CD8-positive, alpha-beta memory T cell (primary cell): Measurements from ENCODE around the gene RSPO4. TPM values are rescaled to one million over a fixed set of nuclear protein-coding genes. Genes with fewer than 3 reads are reported as not detected.
A peak's percentile ranks its signal among the peaks of the same experiment; 100 is the strongest.

Experiments used
- CTCF ChIA-PET: fragments of 350-600 bp; sonication (Branson Sonifier 250); formaldehyde crosslinking; loops from one replicate; lab custom pipeline; 2021; ENCODE audit warnings: antibody characterized with exemption; lab: Charles Lee
- POLR2A ChIA-PET: fragments of 350-600 bp; sonication (Branson Sonifier 250); formaldehyde crosslinking; loops from one replicate; lab custom pipeline; 2021; ENCODE audit warnings: antibody characterized with exemption; lab: Charles Lee
- DNase-seq, 5 donors: peaks; one replicate each; pipeline versions ENCODE4 v3.0.0 to v3.0.0-alpha.2; 2020 to 2022; ENCODE audit warnings: mixed read lengths in 1 of 5
- H3K27ac ChIP-seq: one replicate; pipeline ENCODE4 v1.7.0; 2013; ENCODE audit warnings: low read depth, mild to moderate bottlenecking, low read length, moderate library complexity
- H3K27me3 ChIP-seq: 2 replicates; pipeline ENCODE4 v1.7.0; 2013; ENCODE audit warnings: low read length, mild to moderate bottlenecking; ENCODE audit not compliant: insufficient read depth, poor library complexity, severe bottlenecking
- H3K36me3 ChIP-seq: 2 replicates; pipeline ENCODE4 v1.7.0; 2013; ENCODE audit warnings: mild to moderate bottlenecking, low read length, moderate library complexity; ENCODE audit not compliant: insufficient read depth
- H3K4me1 ChIP-seq: 2 replicates; pipeline ENCODE4 v1.7.0; 2013; ENCODE audit warnings: mild to moderate bottlenecking, low read length, moderate library complexity; ENCODE audit not compliant: insufficient read depth
- H3K4me3 ChIP-seq: 2 replicates; pipeline ENCODE4 v1.7.0; 2013; ENCODE audit warnings: mild to moderate bottlenecking, low read length
- H3K9me3 ChIP-seq: 2 replicates; pipeline ENCODE4 v1.7.0; 2013; ENCODE audit warnings: mild to moderate bottlenecking, low read length
- H3K27ac Mint-ChIP-seq, 8 donors: one replicate each; pipeline ENCODE4 v1.8.0; 2020 to 2021; ENCODE audit warnings: mixed read lengths in 8 of 8, mild to moderate bottlenecking in 6 of 8, inconsistent platforms in 3 of 8, moderate library complexity in 3 of 8
- H3K27me3 Mint-ChIP-seq, 2 donors: one replicate each; pipeline ENCODE4 v1.8.0; 2020 to 2021; ENCODE audit warnings: mixed read lengths in 2 of 2, mild to moderate bottlenecking in 1 of 2, moderate library complexity in 1 of 2
- H3K36me3 Mint-ChIP-seq, 3 donors: one replicate each; pipeline ENCODE4 v1.8.0; 2020 to 2021; ENCODE audit warnings: mixed read lengths in 3 of 3, inconsistent platforms in 1 of 3, mild to moderate bottlenecking in 1 of 3
- H3K4me1 Mint-ChIP-seq, 3 donors: one replicate each; pipeline ENCODE4 v1.8.0; 2020 to 2021; ENCODE audit warnings: mixed read lengths in 3 of 3, inconsistent platforms in 1 of 3, mild to moderate bottlenecking in 1 of 3
- H3K4me3 Mint-ChIP-seq, 7 donors: one replicate each; pipeline ENCODE4 v1.8.0; 2020 to 2021; ENCODE audit warnings: mixed read lengths in 7 of 7, mild to moderate bottlenecking in 6 of 7, moderate library complexity in 4 of 7, inconsistent platforms in 2 of 7
- H3K9me3 Mint-ChIP-seq, 5 donors: one replicate each; pipeline ENCODE4 v1.8.0; 2020 to 2022; ENCODE audit warnings: mixed read lengths in 5 of 5, mild to moderate bottlenecking in 3 of 5, moderate library complexity in 2 of 5, inconsistent platforms in 1 of 5
- polyA plus RNA-seq: library from polyadenylated mRNA; unstranded; fragments of 300-500 nt; fragmentation: Illumina TruSeq; gene quantifications from one replicate; pipeline ENCODE4 v1.2.3, GENCODE V29; 2021
- total RNA-seq, 2 experiments: library from RNA; stranded (reverse); gene quantifications; one replicate each; pipeline ENCODE4 v1.2.3, GENCODE V29; 2021

The RSPO4 gene
- total and polyA plus RNA-seq, 3 experiments from 2014 or later = not detected

DNA sequence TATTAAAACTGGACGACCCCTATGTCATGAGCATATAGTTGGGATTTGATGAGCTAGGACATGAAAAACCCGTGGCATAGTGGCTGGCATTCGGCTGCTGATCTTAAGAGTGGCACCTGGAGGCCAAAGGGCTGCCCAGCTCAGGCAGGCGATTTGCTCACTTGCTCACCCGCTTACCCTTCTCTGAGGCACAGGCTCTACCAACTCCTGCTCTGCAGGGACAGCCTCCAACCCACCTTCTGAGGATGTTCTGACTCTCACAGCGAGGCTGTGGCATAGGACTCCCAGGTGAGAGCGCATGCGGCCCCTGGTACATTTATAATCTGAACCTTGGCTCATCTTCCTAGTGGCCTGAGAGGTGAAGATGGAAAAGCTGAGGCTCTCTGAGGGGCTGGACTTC, 995 bp downstream of the RSPO4 start:
- H3K27me3 ChIP-seq = peaks cover 4% of the 10 kb centered on the region
- peaks cover 6 to 9% (median 7%) of the 10 kb centered on the region in 3 donors for H3K4me1 Mint-ChIP-seq

GRCh38 chr20:998231-998830, 3.8 kb downstream of the RSPO4 start:
- Mint-ChIP-seq H3K27ac (no peak overlapping the region), H3K27me3 (peaks cover 32% of the 10 kb centered on the region in 2 donors), H3K4me1 (peaks cover 6 to 9% (median 7%) of the 10 kb centered on the region in 3 donors), H3K4me3 (no peak overlapping the region), H3K9me3 (no peaks in the 10 kb centered on the region), H3K36me3 (no peaks in the 10 kb centered on the region)
- DNase-seq = no peak
- no peaks in the 10 kb centered on the region for H3K9me3 ChIP-seq
- H3K4me1 ChIP-seq = no peaks in the 10 kb centered on the region
- no peaks in the 10 kb centered on the region for H3K36me3 ChIP-seq
- peaks cover 4% of the 10 kb centered on the region for H3K27me3 ChIP-seq
- H3K27ac ChIP-seq = no peak overlapping the region
- ChIA-PET POLR2A (no interaction called here), CTCF (no interaction called here)
- H3K4me3 ChIP-seq = no peak overlapping the region

More for the DNA sequence above, 995 bp downstream of the RSPO4 start:
- ChIA-PET POLR2A (no interaction called here), CTCF (no interaction called here)
- no peaks in the 10 kb centered on the region for H3K9me3 Mint-ChIP-seq
- no peaks in the 10 kb centered on the region for H3K36me3 ChIP-seq
- no peaks in the 10 kb centered on the region for H3K9me3 ChIP-seq
- H3K4me1 ChIP-seq = no peaks in the 10 kb centered on the region
- H3K27ac Mint-ChIP-seq = no peak overlapping the region
- no peak overlapping the region for H3K4me3 ChIP-seq
- no peak overlapping the region for H3K27ac ChIP-seq
- H3K36me3 Mint-ChIP-seq = peaks cover 0 to 2% (median 0%) of the 10 kb centered on the region in 3 donors
- no peak overlapping the region for H3K4me3 Mint-ChIP-seq
- H3K27me3 Mint-ChIP-seq = peaks cover 42 to 51% of the 10 kb centered on the region in 2 donors
- DNase-seq = no peak

- no peaks in the 10 kb centered on the region for H3K36me3 Mint-ChIP-seq
- H3K27me3 Mint-ChIP-seq = peaks cover 27 to 28% of the 10 kb centered on the region in 2 donors
- no peak overlapping the region for H3K4me3 Mint-ChIP-seq
- no peak overlapping the region for H3K27ac ChIP-seq
- H3K4me1 ChIP-seq = no peaks in the 10 kb centered on the region
- ChIA-PET CTCF (no interaction called here), POLR2A (no interaction called here)
- no peaks in the 10 kb centered on the region for H3K9me3 ChIP-seq
- H3K27ac Mint-ChIP-seq = no peak overlapping the region
- no peak for DNase-seq
- peaks cover 4% of the 10 kb centered on the region for H3K27me3 ChIP-seq
- peaks cover 0 to 1% (median under 1%) of the 10 kb centered on the region in 3 donors for H3K4me1 Mint-ChIP-seq
- H3K36me3 ChIP-seq = no peaks in the 10 kb centered on the region
- no peaks in the 10 kb centered on the region for H3K9me3 Mint-ChIP-seq
- H3K4me3 ChIP-seq = no peak overlapping the region
These were observed 4.6 kb downstream of the RSPO4 start for GRCh38 chr20:997486-997885.

- ChIA-PET CTCF (no interaction called here), POLR2A (no interaction called here)
- H3K27me3 ChIP-seq = peaks cover 4% of the 10 kb centered on the region
- Mint-ChIP-seq H3K27ac (no peak overlapping the region), H3K36me3 (no peaks in the 10 kb centered on the region), H3K4me1 (no peaks in the 10 kb centered on the region), H3K27me3 (peaks cover 27 to 31% of the 10 kb centered on the region in 2 donors), H3K4me3 (no peak overlapping the region), H3K9me3 (no peaks in the 10 kb centered on the region)
- no peaks in the 10 kb centered on the region for H3K36me3 ChIP-seq
- H3K4me3 ChIP-seq = no peak overlapping the region
- no peak for DNase-seq
- H3K27ac ChIP-seq = no peak overlapping the region
- no peaks in the 10 kb centered on the region for H3K9me3 ChIP-seq
- no peaks in the 10 kb centered on the region for H3K4me1 ChIP-seq
These were observed 5.1 kb downstream of the RSPO4 start for GRCh38 chr20:997016-997415.

DNA sequence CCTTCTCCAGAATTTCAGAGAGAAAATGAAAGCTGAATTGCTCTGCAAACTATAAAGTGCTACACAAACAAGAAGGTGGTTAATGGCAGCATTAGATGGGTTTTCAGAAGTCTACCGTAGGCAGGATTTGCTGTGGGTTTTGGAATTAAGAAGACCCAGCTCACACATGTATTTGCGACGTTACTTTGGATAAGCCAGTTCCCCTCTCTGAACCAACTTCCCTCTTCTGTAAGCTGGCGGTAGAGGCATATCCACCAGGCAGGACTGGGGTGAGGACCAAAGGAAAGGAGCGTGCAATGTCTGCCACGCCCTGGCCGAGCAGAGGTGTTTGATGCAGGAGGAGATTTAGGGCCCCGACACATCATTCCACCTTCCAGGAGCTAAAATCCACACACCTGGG, 6.9 kb downstream of the RSPO4 start:
- no peak overlapping the region for H3K27ac ChIP-seq
- CTCF ChIA-PET = no interaction called here
- Mint-ChIP-seq H3K9me3 (no peaks in the 10 kb centered on the region), H3K4me1 (no peaks in the 10 kb centered on the region), H3K27me3 (peaks cover 18 to 29% of the 10 kb centered on the region in 2 donors), H3K27ac (no peak overlapping the region), H3K36me3 (no peaks in the 10 kb centered on the region), H3K4me3 (no peak overlapping the region)
- no peak for DNase-seq
- H3K4me1 ChIP-seq = no peaks in the 10 kb centered on the region
- POLR2A ChIA-PET = no interaction called here
- H3K9me3 ChIP-seq = no peaks in the 10 kb centered on the region
- no peak overlapping the region for H3K4me3 ChIP-seq
- H3K27me3 ChIP-seq = no peaks in the 10 kb centered on the region
- no peaks in the 10 kb centered on the region for H3K36me3 ChIP-seq

DNA sequence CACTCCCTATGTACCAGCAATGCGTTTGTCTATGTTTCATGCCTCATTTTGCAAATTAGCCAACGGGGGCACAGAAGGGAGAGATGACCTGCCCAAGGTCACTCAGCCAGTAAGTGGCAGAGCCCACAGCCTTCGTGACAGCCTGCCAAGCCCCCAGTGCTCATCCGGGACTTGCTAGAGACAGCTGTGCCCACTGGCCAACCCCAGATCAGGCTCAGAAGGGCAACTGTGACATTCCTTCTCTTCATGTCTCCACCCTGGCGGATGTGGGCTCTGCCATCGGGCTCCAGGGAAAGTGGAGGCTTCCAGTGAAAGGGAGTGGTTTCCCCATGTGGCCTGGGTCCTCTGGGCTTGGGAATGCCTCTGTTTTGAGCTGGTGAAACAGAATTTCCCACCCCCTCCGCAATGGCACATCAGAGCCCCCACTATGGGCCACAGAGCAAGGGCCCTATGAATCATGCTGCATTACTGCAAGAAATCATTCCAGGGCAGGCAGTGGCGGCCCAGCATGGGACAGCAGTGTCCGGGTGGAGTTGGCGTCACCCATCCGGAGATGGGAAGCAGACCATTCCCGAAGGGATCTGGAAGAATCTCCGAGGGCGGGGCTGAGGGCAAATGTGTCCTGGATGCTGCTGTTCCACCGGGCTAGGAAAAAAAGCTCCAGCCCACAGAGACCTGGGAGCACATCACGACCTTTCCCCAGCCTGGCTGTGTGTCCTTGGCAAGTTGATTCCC, 9.1 kb downstream of the RSPO4 start:
- H3K27me3 ChIP-seq = no peaks in the 10 kb centered on the region
- Mint-ChIP-seq H3K36me3 (no peaks in the 10 kb centered on the region), H3K27ac (no peak overlapping the region), H3K27me3 (peaks cover 16 to 40% of the 10 kb centered on the region in 2 donors), H3K4me1 (no peaks in the 10 kb centered on the region), H3K4me3 (no peak overlapping the region), H3K9me3 (no peaks in the 10 kb centered on the region)
- ChIA-PET CTCF (no interaction called here), POLR2A (no interaction called here)
- no peaks in the 10 kb centered on the region for H3K36me3 ChIP-seq
- H3K4me1 ChIP-seq = no peaks in the 10 kb centered on the region
- DNase-seq = no peak
- H3K9me3 ChIP-seq = no peaks in the 10 kb centered on the region
- no peak overlapping the region for H3K4me3 ChIP-seq
- H3K27ac ChIP-seq = no peak overlapping the region

- Mint-ChIP-seq H3K4me3 (no peak overlapping the region), H3K27ac (peak overlapping the region in 1 of 8 donors; percentile 43), H3K27me3 (peaks cover 17 to 44% of the 10 kb centered on the region in 2 donors), H3K4me1 (no peaks in the 10 kb centered on the region), H3K9me3 (no peaks in the 10 kb centered on the region), H3K36me3 (no peaks in the 10 kb centered on the region)
- ChIA-PET CTCF (no interaction called here), POLR2A (no interaction called here)
- H3K4me1 ChIP-seq = no peaks in the 10 kb centered on the region
- H3K4me3 ChIP-seq = no peak overlapping the region
- no peak for DNase-seq
- no peaks in the 10 kb centered on the region for H3K36me3 ChIP-seq
- H3K27ac ChIP-seq = no peak overlapping the region
- no peaks in the 10 kb centered on the region for H3K27me3 ChIP-seq
- H3K9me3 ChIP-seq = no peaks in the 10 kb centered on the region
These were observed 10.3 kb downstream of the RSPO4 start for GRCh38 chr20:991850-992249.

- Mint-ChIP-seq H3K36me3 (no peaks in the 10 kb centered on the region), H3K27ac (no peak overlapping the region), H3K4me3 (no peak overlapping the region), H3K4me1 (no peaks in the 10 kb centered on the region), H3K27me3 (peaks cover 22 to 51% of the 10 kb centered on the region in 2 donors), H3K9me3 (no peaks in the 10 kb centered on the region)
- POLR2A ChIA-PET = no interaction called here
- no peak for DNase-seq
- Histone ChIP-seq H3K36me3 (no peaks in the 10 kb centered on the region), H3K9me3 (no peaks in the 10 kb centered on the region), H3K27me3 (no peaks in the 10 kb centered on the region), H3K4me1 (no peaks in the 10 kb centered on the region), H3K27ac (no peak overlapping the region), H3K4me3 (no peak overlapping the region)
- CTCF ChIA-PET = no interaction called here
These were observed 11.7 kb downstream of the RSPO4 start for GRCh38 chr20:990293-990959.
